GM21360 (cell line): ENCODE data around the gene CHCHD6.

Experiments used
- ATAC-seq: cut with Tn5 transposase; IDR thresholded peaks from one replicate; pipeline ENCODE4 v1.9.1; 2021; ENCODE audit warnings: mild to moderate bottlenecking, moderate library complexity; ENCODE audit not compliant: unreplicated experiment

CHCHD6 gene

DNA sequence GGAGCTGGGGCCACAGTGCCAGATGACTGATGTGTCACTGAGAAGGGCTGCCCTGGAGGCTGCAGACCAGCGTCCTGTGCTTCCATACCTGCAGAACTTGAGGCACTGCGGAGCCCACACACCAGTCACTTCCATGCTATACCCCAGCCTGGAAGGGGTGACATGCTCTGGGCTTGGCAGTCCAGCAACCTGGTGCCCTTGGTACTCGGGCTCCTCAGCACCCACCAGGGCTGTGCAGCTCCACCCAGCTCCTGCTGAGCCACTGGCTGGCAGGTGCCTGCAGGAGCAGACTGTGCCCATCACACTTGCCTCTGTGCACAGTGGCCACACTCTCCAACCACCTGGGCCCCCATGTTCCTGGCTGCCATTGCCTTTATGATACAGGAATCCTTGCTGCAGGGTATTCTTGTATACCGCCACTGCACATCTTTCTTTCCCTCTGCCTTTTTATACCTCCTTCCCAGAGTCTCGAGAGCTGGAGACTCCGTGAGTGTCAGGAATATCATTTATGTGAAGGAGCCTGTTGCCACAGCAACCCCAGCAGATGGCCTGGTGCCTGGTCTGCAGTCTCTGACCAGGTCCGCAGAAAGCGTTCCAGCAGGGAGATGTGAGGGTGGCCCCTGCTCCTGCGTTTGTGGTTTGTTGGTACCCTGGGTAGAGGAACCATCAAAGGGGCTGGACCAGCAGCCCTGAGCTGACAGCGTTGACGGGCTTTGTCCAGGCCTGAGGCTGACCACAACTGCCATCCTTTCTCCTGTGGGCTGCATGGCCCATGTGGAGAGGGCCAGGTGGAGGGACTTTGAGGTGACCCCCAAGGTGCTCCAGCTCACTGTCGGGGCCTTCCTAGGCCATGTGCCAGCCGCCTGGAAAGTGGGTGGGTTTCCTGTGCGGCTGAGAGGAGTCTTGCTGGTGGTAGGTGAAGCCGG is 185.5 kb downstream of the CHCHD6 start:
- ATAC-seq: no peak

GRCh38 chr3:126891141-126891540 is 187.1 kb downstream of the CHCHD6 start:
- no peak for ATAC-seq

DNA sequence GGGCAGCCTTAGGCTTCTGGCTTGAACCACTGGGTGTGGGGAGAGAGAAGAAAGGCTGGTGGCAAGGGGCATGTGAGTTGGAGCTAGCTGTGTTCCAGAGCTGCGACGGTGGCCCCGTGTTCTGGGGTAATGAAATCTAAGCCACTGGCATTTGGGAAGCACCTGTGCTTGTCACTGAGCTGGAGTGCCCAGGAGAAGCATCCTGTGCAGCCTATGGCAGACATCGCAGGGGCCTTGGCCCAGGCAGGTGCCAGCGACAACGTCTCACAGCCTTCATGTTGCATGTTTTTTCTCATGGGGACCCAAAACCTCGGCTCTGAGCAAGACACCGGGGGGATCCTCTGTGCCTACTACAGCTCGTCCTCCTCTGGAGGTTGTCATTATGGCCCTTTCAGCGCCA is 187.8 kb downstream of the CHCHD6 start:
- ATAC-seq: no peak

- ATAC-seq: no peak
Observed at GRCh38 chr3:126893651-126894050, 189.6 kb downstream of the CHCHD6 start.

DNA sequence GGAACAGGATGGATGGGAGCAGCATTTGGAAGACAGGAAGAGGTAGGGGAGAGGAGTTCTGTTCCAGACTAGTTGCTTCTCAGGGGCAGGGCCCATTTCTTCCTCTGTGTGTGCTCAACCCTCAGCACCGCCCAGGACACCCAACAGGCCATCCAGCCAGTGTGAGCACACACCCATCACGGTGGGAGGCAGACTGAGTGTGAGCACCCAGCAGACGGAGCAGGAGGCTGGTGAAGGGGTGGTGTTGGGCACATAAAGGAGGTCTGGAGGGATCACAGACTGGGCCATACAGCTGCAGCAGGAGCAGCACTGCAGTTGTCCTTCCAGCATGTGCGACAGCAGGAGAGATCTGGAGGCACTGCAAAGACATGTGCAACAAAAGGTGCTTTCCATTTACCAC is 190.4 kb downstream of the CHCHD6 start:
- ATAC-seq: no peak

- no peak for ATAC-seq
Observed at GRCh38 chr3:126895178-126896066, 191.4 kb downstream of the CHCHD6 start.

GRCh38 chr3:126896067-126896441 is 192.0 kb downstream of the CHCHD6 start:
- no peak for ATAC-seq

GRCh38 chr3:126896968-126897367 is 192.9 kb downstream of the CHCHD6 start:
- ATAC-seq: no peak

GRCh38 chr3:126897943-126898342 is 193.9 kb downstream of the CHCHD6 start:
- ATAC-seq: no peak

GRCh38 chr3:126900859-126901540 is 197.0 kb downstream of the CHCHD6 start:
- ATAC-seq: no peak

- no peak for ATAC-seq
Observed at GRCh38 chr3:126901631-126902030, 197.6 kb downstream of the CHCHD6 start.

DNA sequence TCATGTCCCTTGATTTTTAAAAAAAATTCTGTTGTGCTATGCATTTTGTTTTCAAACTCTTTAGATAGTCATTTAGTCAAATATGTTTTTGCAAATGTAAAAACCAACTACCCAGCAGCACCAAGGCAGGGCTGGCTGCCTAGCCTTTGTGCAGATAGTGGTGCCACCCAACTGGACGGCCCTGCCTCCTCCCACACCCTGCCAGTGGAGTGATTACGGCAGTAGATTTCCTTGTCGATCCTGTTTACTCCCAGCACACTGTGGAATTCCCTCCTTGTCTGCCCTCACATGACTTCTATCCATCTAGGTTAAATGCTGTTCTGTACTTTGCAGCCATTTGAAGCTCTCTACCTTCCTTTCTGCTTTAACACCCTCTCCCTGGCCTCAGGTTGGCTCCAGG is 199.5 kb downstream of the CHCHD6 start:
- ATAC-seq: no peak

- ATAC-seq: no peak
Observed at GRCh38 chr3:126907557-126907956, 203.5 kb downstream of the CHCHD6 start.

DNA sequence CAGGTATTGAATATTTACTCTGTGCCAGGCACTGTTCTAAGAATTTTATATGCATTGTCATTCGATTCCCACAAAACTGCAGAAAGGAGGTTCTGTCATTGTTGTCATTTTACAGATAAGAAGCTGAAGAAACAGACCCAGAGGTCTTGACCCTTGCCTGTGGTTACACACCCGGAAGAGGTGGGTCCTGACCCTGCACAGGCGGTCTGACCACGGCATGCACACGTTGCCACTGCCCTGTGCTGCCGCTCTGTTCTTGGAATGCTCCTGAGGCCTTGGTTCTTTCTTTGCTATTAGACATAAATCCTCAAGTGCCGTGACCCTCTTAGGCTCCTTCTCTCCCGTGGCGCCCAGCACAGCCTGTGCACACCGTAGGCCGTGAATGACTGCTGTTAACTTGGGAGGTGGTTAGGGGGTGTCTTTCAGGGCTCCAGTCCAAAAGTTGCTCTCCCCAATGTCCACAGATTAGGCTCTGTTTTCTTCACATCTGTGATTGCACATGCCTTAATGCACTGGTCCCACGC is 204.8 kb downstream of the CHCHD6 start:
- ATAC-seq: no peak

DNA sequence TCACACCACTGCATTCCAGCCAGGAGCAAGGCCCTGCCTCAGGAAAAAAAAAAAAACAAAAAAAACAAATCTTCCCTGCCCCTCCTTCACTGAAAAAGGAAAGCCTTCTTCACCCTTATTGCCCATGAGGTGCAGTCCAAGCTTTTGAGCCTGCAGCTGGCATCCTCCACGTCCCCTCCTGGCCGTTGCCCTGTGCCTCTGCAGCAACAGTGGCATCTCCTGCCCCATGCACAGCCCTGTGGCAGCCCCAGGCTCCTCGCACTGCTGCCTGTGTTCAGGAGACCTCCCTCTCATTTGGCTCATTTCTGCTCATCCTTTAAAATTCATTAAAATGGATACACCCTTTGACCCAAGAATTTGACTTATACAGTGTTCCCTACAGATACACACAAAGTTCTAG is 206.2 kb downstream of the CHCHD6 start:
- no peak for ATAC-seq

DNA sequence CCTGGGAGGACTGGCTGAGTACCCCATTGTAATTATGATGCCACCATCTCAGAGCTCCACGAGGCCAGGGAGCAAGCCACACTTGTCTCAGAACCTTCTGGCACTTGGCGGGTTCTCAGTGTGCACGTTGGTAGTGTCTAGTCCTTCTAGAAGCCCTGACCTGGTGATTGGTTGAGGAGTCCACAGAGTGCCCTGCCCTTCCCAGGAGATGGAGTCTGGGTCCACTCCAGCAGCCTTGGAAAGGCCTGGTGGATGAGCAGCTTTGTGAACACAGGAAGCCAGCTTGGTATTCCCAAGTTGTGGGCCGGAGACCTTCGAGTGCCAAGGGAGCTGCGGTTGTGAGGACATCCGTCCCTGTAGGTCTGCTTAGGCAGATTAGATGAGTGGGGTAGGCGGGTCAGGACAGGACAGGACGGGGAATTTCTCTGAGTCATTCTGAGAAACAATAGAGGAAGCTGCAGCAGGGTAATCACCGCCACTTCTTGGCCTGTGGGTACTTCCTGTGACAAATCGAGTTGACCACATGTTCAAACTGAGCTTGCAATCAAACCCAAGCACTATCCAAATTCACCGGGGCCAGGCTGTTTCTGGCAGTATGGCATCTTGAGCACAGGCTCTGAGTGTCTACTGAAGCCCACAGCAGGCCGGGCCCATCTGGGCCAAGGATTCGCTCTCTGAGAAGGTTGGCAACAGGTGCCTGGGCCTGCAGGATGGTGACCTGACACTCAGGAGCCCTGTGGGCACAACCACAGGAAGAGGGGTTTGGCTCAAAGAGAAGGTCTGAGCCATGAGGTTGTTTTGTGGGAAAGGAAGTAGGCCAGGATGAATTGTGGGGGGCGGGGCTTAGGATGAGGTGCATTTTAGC is 207.4 kb downstream of the CHCHD6 start:
- ATAC-seq: peak; percentile 90

DNA sequence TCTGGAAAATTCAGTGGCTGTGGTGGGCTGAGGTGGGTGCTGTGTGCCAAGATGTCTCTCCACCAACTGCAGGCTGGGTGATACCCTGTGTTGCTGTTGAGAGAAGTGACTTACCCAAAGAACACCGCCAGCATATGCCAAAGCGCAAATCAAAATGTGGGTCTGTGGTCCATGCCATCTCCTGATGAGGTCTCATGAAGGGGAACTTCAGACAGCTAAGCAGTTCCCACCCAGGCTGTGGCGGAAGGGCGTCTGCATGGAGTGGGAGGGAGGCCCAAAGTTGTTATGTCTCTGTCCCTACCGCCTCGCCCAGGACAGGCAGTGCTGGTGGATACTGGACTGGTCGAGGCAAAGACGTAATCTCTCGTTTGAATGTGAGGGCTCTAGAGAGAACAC is 208.0 kb downstream of the CHCHD6 start:
- ATAC-seq: no peak

GRCh38 chr3:126912491-126913195 is 208.6 kb downstream of the CHCHD6 start:
- no peak for ATAC-seq

DNA sequence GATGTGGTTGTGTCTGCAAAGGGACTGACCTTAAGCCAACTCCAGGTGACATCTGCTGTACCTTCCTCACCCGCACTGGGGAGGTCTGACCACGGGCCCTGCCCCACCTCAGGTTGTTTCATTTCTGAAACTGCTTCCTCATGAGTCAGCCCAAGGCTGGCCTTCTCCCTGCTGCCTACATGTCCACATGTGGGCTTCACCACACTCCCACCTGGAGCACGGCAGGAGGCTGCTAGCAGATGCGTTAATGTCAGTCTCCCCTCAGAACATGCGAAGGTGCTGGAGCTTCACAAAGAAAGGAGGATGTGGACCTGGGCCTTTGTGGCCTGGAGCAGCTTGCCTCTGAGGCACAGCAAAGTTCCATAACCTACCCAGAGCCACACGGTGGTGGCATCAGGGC is 209.5 kb downstream of the CHCHD6 start:
- ATAC-seq: no peak
